IMR-90 (cell line): ENCODE measurements around the gene DPH2. TPM values are rescaled to one million over a fixed set of nuclear protein-coding genes. Genes with fewer than 3 reads are reported as not detected.

Source experiments
- ATAC-seq: fragments of 200-7000 bp; cut with Tn5 transposase; 2 replicates; pipeline ENCODE4 v1.9.1; 2020; ENCODE audit warnings: low read depth, mild to moderate bottlenecking, moderate library complexity
- BruUV-seq: library from RNA; stranded (reverse); fragments of 400-500 nt; replicated peaks from 2 replicates; lab custom pipeline; 2021; lab: Mats Ljungman, UMichigan
- CTCF ChIA-PET: fragments of 300-600 bp; formaldehyde crosslinking; extraction: SDS; loops from one replicate; lab custom pipeline; 2021; ENCODE audit warnings: antibody characterized with exemption; lab: Yijun Ruan, JAX
- POLR2A ChIA-PET: fragments of 300-600 bp; sonication (Branson Sonifier 250); formaldehyde crosslinking; loops from one replicate; lab custom pipeline; 2022; ENCODE audit warnings: antibody characterized with exemption; ENCODE audit not compliant: unreplicated experiment; lab: Charles Lee
- DNase-seq: peaks from one replicate; pipeline ENCODE4 v3.0.0; 2013
- H2AFZ ChIP-seq: replicated peaks from 2 replicates; pipeline ENCODE3; 2013; ENCODE audit warnings: low read length, mild to moderate bottlenecking; ENCODE audit not compliant: poor library complexity
- H2AK5ac ChIP-seq: 2 replicates; pipeline ENCODE4 v1.6.1; 2013; ENCODE audit warnings: low read depth, low read length, inconsistent platforms
- H2AK9ac ChIP-seq: replicated peaks from 2 replicates; pipeline ENCODE3; 2013; ENCODE audit warnings: mild to moderate bottlenecking, low read depth, low read length, moderate library complexity; ENCODE audit not compliant: poor library complexity
- H2BK120ac ChIP-seq: 2 replicates; pipeline ENCODE4 v1.6.1; 2013; ENCODE audit warnings: low read depth, low read length, inconsistent platforms
- H2BK15ac ChIP-seq: 3 replicates; pipeline ENCODE4 v1.6.1; 2013; ENCODE audit warnings: low read depth, low read length, inconsistent platforms
- H2BK20ac ChIP-seq: 2 replicates; pipeline ENCODE4 v1.6.1; 2013; ENCODE audit warnings: low read depth, mild to moderate bottlenecking, inconsistent platforms, low read length, moderate library complexity
- H2BK5ac ChIP-seq: 2 replicates; pipeline ENCODE4 v1.6.1; 2013; ENCODE audit warnings: mild to moderate bottlenecking, low read depth, low read length, inconsistent platforms; ENCODE audit not compliant: poor library complexity, severe bottlenecking
- H3K14ac ChIP-seq: replicated peaks from 2 replicates; pipeline ENCODE4 v1.6.1; 2013; ENCODE audit warnings: low read depth, low read length, inconsistent platforms
- H3K18ac ChIP-seq: 2 replicates; pipeline ENCODE4 v1.6.1; 2013; ENCODE audit warnings: low read depth, low read length, control low read depth
- H3K23ac ChIP-seq: 2 replicates; pipeline ENCODE4 v1.6.1; 2013; ENCODE audit warnings: low read depth, low read length, inconsistent platforms
- H3K27ac ChIP-seq: 2 replicates; pipeline ENCODE4 v1.5.1; 2013; ENCODE audit warnings: mild to moderate bottlenecking, control low read depth, low read length; ENCODE audit not compliant: insufficient read depth
- H3K27me3 ChIP-seq: 2 replicates; pipeline ENCODE4 v1.6.1; 2013; ENCODE audit warnings: low read length; ENCODE audit not compliant: control insufficient read depth, insufficient read depth
- H3K36me3 ChIP-seq: 2 replicates; pipeline ENCODE4 v1.6.1; 2013; ENCODE audit warnings: low read length, mixed read lengths; ENCODE audit not compliant: control insufficient read depth, insufficient read depth
- H3K4ac ChIP-seq: 2 replicates; pipeline ENCODE4 v1.6.1; 2013; ENCODE audit warnings: low read depth, low read length, inconsistent platforms
- H3K4me1 ChIP-seq: 2 replicates; pipeline ENCODE4 v1.6.1; 2013; ENCODE audit warnings: low read length, mixed read lengths; ENCODE audit not compliant: control insufficient read depth, insufficient read depth
- H3K4me2 ChIP-seq: 2 replicates; pipeline ENCODE4 v1.6.1; 2013; ENCODE audit warnings: low read depth, mild to moderate bottlenecking, control low read depth, low read length, moderate library complexity
- H3K4me3 ChIP-seq: 2 replicates; pipeline ENCODE4 v1.5.1; 2013; ENCODE audit warnings: low read depth, mild to moderate bottlenecking, control low read depth, low read length, moderate library complexity; ENCODE audit not compliant: insufficient read depth
- H3K56ac ChIP-seq: 2 replicates; pipeline ENCODE4 v1.6.1; 2013; ENCODE audit warnings: low read length, inconsistent platforms; ENCODE audit not compliant: insufficient read depth; ENCODE audit errors: extremely low read depth
- H3K79me1 ChIP-seq, 2 experiments: 2 replicates each; pipeline ENCODE4 v1.6.1; 2013; ENCODE audit warnings: low read length in 2 of 2, inconsistent platforms in 1 of 2, low read depth in 1 of 2
- H3K9ac ChIP-seq: 2 replicates; pipeline ENCODE4 v1.6.1; 2013; ENCODE audit warnings: low read depth, low read length, control low read depth
- H3K9me1 ChIP-seq: 2 replicates; pipeline ENCODE4 v1.6.1; 2013; ENCODE audit warnings: low read length, inconsistent platforms; ENCODE audit not compliant: insufficient read depth
- H3K9me3 ChIP-seq: 2 replicates; pipeline ENCODE4 v1.6.1; 2013; ENCODE audit warnings: low read length; ENCODE audit not compliant: control insufficient read depth, insufficient read depth
- H4K20me1 ChIP-seq: 2 replicates; pipeline ENCODE4 v1.6.1; 2013; ENCODE audit warnings: low read length, inconsistent platforms; ENCODE audit not compliant: insufficient read depth
- H4K5ac ChIP-seq: 2 replicates; pipeline ENCODE4 v1.6.1; 2013; ENCODE audit warnings: mild to moderate bottlenecking, low read depth, low read length, control low read depth
- H4K8ac ChIP-seq, 2 experiments: 2 replicates each; pipeline ENCODE4 v1.6.1; 2013; ENCODE audit warnings: low read depth in 2 of 2, low read length in 2 of 2, control low read depth in 1 of 2, inconsistent platforms in 1 of 2
- H4K91ac ChIP-seq: 2 replicates; pipeline ENCODE4 v1.6.1; 2013; ENCODE audit warnings: low read depth, low read length, inconsistent platforms; ENCODE audit not compliant: insufficient read depth
- BHLHE40 ChIP-seq: fragments of 150-350 bp; IDR thresholded peaks from 2 replicates; pipeline ENCODE4 v1.6.1; 2016; ENCODE audit warnings: mild to moderate bottlenecking, low read depth, low read length
- CEBPB ChIP-seq: IDR thresholded peaks from 2 replicates; pipeline ENCODE4 v1.6.1; 2012; ENCODE audit warnings: low read depth, low read length, improper control_type of control experiment
- CTCF ChIP-seq: conservative IDR thresholded peaks from 2 replicates; pipeline ENCODE4 v1.5.1; 2012; ENCODE audit warnings: mild to moderate bottlenecking, low read depth, low read length, improper control_type of control experiment
- ELK1 ChIP-seq: fragments of 150-350 bp; IDR thresholded peaks from 2 replicates; pipeline ENCODE4 v1.6.1; 2016; ENCODE audit warnings: low read depth, mild to moderate bottlenecking, low read length, moderate library complexity, borderline replicate concordance
- NFE2L2 ChIP-seq: fragments of 150-350 bp; IDR thresholded peaks from 2 replicates; pipeline ENCODE4 v1.6.1; 2016; ENCODE audit warnings: low read depth, mild to moderate bottlenecking, low read length
- POLR2A ChIP-seq: IDR thresholded peaks from 2 replicates; pipeline ENCODE4 v1.6.1; 2012; ENCODE audit warnings: mild to moderate bottlenecking, low read depth, low read length
- RFX5 ChIP-seq: IDR thresholded peaks from 2 replicates; pipeline ENCODE4 v1.8.0; 2012; ENCODE audit warnings: low read depth, mild to moderate bottlenecking, low read length, moderate library complexity
- SMC3 ChIP-seq: fragments of 150-350 bp; IDR thresholded peaks from 2 replicates; pipeline ENCODE4 v1.6.1; 2016; ENCODE audit warnings: low read depth, mild to moderate bottlenecking, antibody characterized with exemption, low read length, moderate library complexity
- USF2 ChIP-seq: fragments of 150-350 bp; IDR thresholded peaks from 2 replicates; pipeline ENCODE4 v1.6.1; 2017; ENCODE audit warnings: mild to moderate bottlenecking, antibody characterized with exemption, low read length, low read depth
- WGBS, 2 experiments: methylation state at CpG; one replicate each; pipeline versions ENCODE4 v1.1.5 to v1.1.7; 2013; ENCODE audit warnings: missing lambda C conversion rate in 2 of 2; ENCODE audit not compliant: insufficient read length in 1 of 2; ENCODE audit errors: extremely low coverage in 2 of 2; 5-methylcytosine and 5-hydroxymethylcytosine counted together
- dilution Hi-C: fragments of 300-500 bp; cut with HindIII; formaldehyde crosslinking; loops from one replicate; pipeline ENCODE4 v1.14.3; 2018; ENCODE audit warnings: low sequenced_read_pairs; ENCODE audit not compliant: unreplicated experiment
- in situ Hi-C: fragments of 300-500 bp; cut with MboI; formaldehyde crosslinking; loops from 3 replicates; pipeline ENCODE4 v1.14.3; 2019; ENCODE audit warnings: low sequenced_read_pairs, inconsistent platforms, mixed read lengths
- intact Hi-C: fragments of 100-400 bp; cut with micrococcal nuclease; formaldehyde crosslinking; loops from 2 replicates; pipeline ENCODE4 v1.10.0; 2022
- polyA plus RNA-seq, 3 experiments: library from polyadenylated mRNA; depleted of rRNA; stranded (reverse); fragments of >200 nt; gene quantifications; 2 replicates each; pipeline ENCODE4 v1.2.3, GENCODE V29; 2012; ENCODE audit warnings: low replicate concordance in 1 of 3
- total RNA-seq: library from RNA; depleted of rRNA; stranded (reverse); fragments of >200 nt; gene quantifications from 2 replicates; pipeline ENCODE4 v1.2.3, GENCODE V29; 2012

Gene DPH2
- total and polyA plus RNA-seq, 2 of the 4 experiments (the other 2 are of a cell fraction), result 21.0 to 32.2 TPM

DNA sequence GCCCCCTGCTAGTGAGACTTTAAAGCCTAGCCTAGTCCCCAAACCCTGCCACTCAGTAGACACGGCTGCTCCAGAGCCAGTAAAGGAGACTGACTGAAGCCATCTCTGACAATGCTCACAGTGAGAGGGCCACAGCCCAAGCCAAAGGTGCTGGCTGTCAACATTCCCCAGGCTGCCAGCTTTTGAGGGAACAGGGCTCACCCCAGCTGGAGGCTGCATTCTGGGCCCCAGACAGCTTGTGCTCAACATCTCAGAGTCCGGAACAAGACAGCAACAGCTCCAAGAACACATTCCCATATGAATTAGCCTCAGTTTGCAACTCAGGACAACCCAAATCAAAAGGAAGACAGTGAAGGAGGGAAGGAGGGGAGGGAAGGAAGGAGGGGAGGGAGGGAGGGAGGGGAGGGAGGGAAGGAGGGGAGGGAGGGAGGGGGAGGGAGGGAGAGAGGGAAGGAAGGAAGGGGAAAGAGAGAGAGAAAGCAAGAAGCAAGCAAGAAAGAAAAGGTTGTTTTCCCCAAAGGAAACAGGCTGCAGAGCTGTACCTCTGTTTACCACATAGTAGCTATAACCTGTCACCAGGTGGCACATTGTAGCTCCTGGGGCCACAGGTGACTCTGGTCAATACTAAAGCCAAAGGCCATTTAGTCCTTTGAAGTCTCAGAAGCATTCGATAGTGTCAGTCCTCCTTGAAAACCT, 30.8 kb upstream of the DPH2 start:
- in situ Hi-C loops (no loop called here), intact Hi-C loops (no loop called here), dilution Hi-C loops (no loop called here)
- Histone ChIP-seq H3K27ac (no peak overlapping the region), H4K91ac (no peak overlapping the region), H3K9ac (no peak overlapping the region), H3K14ac (no peak overlapping the region), H2AK9ac (no peak overlapping the region), H3K27me3 (no peaks in the 10 kb centered on the region; the same call in 1 of the 2 replicates), H3K23ac (no peak overlapping the region), H2BK5ac (no peak overlapping the region), H3K4ac (no peak overlapping the region), H4K5ac (no peak overlapping the region), H2BK20ac (no peak overlapping the region), H3K4me1 (peaks cover 4% of the 10 kb centered on the region; the same call in 1 of the 2 replicates), H3K4me3 (no peak overlapping the region), H2BK15ac (no peak overlapping the region), H2AFZ (no peak overlapping the region), H2AK5ac (no peak overlapping the region), H3K36me3 (no peaks in the 10 kb centered on the region), H3K4me2 (no peak overlapping the region), H3K56ac (no peak overlapping the region), H3K18ac (no peak overlapping the region), H4K8ac (no peak overlapping the region), H2BK120ac (no peak overlapping the region), H3K9me3 (no peaks in the 10 kb centered on the region), H4K20me1 (peaks cover 3% of the 10 kb centered on the region; the same call in 1 of the 2 replicates), H3K9me1 (peaks cover 3% of the 10 kb centered on the region; the same call in 1 of the 2 replicates), H3K79me1 (peaks cover 0 to 3% of the 10 kb centered on the region in 2 experiments; a peak in 1 of 4 replicates)
- ChIA-PET CTCF (no interaction called here), POLR2A (interaction anchor here (0.6 kb wide), 1 partner anchor 248 kb away, joined by 3 read pairs; no protein-coding TSS in a partner anchor)
- BruUV-seq, result no TSS peak
- DNase-seq, result no peak
- no peak for ATAC-seq
- 60% methylated on average over 2 of the region's 3 CpGs; no CpG with 5 or more reads in 1 of the 2 experiments for WGBS, 2 experiments
- TF ChIP-seq SMC3 (no peak), NFE2L2 (no peak), CEBPB (no peak), ELK1 (no peak), RFX5 (no peak), CTCF (no peak), BHLHE40 (no peak), USF2 (no peak), POLR2A (no peak)
